Fibroblast of lung (primary cell): ENCODE data around the gene FAAP100.

ENCODE experiments used
- EZH2 ChIP-seq: IDR thresholded peaks from 2 replicates; pipeline ENCODE4 v1.5.1; 2012; ENCODE audit warnings: low read length, control low read depth, mild to moderate bottlenecking; ENCODE audit errors: missing control alignments
- TF ChIP-seq, protein P1 (sequence below), 2 donors: IDR thresholded peaks in 1 of 2; conservative IDR thresholded peaks in 1 of 2; 1 replicate in 1 of 2; 2 replicates in 1 of 2; pipeline ENCODE4 v1.5.1; 2011 to 2012; ENCODE audit warnings: low read length in 2 of 2, control low read depth in 1 of 2, inconsistent platforms in 1 of 2, low read depth in 1 of 2, mild to moderate bottlenecking in 1 of 2

DNA sequence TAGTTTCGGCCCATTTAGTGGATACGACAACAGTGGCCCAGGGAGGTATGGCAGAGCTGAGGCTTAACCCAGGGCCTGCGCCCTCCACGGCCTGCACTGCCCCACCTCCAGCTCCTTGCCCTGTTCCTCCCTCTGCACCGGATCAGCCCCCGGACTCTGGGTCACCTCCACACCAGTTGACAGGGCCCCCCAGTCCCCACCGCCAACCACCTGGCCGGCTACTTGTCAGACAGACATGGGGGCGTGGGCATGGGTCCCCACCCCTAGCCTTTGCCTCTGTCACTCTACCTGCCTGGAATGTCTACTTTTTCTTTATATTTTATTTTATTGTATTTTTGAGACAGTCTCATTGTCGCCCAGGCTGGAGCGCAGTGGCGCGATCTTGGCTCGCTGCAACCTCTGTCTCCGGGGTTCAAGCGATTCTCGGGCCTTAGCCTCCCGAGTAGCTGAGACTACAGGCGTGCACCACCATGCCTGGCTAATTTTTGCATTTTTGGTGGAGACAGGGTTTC, 36.6 kb downstream of the FAAP100 start:
- TF ChIP-seq, protein P1, sequence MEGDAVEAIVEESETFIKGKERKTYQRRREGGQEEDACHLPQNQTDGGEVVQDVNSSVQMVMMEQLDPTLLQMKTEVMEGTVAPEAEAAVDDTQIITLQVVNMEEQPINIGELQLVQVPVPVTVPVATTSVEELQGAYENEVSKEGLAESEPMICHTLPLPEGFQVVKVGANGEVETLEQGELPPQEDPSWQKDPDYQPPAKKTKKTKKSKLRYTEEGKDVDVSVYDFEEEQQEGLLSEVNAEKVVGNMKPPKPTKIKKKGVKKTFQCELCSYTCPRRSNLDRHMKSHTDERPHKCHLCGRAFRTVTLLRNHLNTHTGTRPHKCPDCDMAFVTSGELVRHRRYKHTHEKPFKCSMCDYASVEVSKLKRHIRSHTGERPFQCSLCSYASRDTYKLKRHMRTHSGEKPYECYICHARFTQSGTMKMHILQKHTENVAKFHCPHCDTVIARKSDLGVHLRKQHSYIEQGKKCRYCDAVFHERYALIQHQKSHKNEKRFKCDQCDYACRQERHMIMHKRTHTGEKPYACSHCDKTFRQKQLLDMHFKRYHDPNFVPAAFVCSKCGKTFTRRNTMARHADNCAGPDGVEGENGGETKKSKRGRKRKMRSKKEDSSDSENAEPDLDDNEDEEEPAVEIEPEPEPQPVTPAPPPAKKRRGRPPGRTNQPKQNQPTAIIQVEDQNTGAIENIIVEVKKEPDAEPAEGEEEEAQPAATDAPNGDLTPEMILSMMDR (conservative IDR thresholded peaks at IDR 0.05 in 1 of 2, IDR thresholded peaks at IDR 0.05 in 1 of 2; ENCODE audit: low read depth in 1 of 2, low read length in 2 of 2): no peak
- TF ChIP-seq EZH2: no peak
